ENCODE data around the gene CEP68. TPM values are rescaled to one million over a fixed set of nuclear protein-coding genes. Genes with fewer than 3 reads are reported as not detected.
"Not testable (repeated sequence)": the region's sequence is repeated elsewhere in the genome, so short reads cannot be mapped to it uniquely, and the experiment has no call there.

Gene CEP68
- total RNA-seq, 2 experiments from 2014 or later, result 6.6 to 8.0 TPM

DNA sequence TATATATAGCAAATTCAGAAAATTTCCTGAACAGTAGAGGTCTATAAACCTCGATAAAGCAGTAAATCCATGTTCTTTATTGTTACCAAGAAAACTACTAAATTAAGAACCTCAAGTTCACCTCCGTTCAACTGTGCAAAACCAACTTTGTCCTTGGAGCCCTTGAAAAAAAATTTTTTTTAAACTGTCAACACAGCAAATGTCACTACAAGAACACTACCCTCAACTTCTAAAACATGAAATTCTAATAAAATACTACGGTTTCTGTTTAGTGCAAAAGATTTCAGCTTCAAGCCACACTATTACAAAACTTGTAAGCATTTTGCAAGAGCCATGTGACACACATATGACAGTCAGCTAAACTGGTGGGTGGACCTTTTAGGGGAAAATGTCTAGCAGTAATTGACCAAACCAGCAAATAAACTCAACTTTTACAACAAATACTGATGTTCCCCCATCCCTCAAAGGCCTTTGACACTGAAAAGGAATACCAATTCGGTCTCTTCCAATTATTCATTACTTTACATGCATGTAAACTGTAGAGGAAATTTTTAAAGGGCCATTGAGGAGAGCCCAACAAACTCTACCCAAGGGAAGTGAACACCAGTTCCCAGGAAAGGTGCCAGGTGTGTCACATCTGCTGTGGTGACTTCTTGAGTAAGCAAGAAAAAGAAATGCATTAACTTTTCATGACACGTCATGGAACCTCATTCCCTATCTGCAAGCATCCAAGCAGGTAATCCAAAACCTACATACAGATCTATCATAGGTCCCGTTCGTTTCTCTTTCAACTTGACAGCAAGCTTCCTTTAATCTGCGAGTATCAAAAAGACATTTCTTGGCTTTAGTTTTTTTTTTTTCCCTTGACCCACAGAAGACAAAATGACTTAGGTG lies 72.3 kb downstream of the CEP68 start:
- H3K9me3 Mint-ChIP-seq, result no peaks in the 10 kb centered on the region
- peaks cover 41% of the 10 kb centered on the region for H3K4me1 Mint-ChIP-seq (ENCODE audit: low read depth)
- peak overlapping the region; percentile 96 for H3K4me3 Mint-ChIP-seq
- H3K27me3 Mint-ChIP-seq, result no peaks in the 10 kb centered on the region
- ChIA-PET CTCF (interaction anchor here (0.5 to 3.4 kb wide), 11 partner anchors 9 to 445 kb away, joined by 3 to 29 read pairs (median 4); no protein-coding TSS in a partner anchor), POLR2A (interaction anchor here (1.1 to 2.4 kb wide), 4 partner anchors 64 to 1110 kb away, joined by 3 to 24 read pairs (median 15); partner anchors contain the start of genes ACTR2 and CEP68)
- peaks cover 4% of the 10 kb centered on the region for H3K36me3 Mint-ChIP-seq
- peak overlapping the region; percentile 95 for H3K27ac Mint-ChIP-seq
- intact Hi-C loops (cut with micrococcal nuclease), result no loop called here
- DNase-seq, result peak; percentile 47

DNA sequence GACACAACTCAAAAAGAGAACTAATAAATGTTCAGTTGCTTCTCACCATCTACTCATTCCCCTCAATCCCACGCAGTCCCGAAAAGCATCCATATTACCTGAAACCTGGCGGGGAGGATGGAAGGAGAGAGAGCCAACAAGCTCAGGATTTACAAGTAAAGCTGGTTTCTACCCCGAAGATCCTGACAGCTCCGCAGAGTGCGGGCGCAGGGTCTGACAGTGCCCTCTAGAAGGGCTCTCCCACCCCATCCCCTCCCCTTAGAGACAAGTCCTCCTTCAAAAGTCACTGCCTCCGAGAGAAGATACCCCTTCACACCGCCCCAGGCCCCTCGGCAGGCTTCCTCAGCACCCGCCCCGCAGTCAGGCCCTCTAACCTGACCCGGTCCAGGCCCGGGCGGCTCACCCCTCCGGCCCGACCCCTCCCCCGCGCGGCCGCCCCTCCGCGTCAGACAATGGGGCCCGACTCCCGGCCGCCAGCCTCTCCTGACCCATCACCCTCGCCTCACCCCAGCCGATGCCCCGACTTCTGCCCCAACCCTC lies 73.1 kb downstream of the CEP68 start:
- peak overlapping the region; percentile 96 for H3K4me3 Mint-ChIP-seq
- peaks cover 40% of the 10 kb centered on the region for H3K4me1 Mint-ChIP-seq (ENCODE audit: low read depth)
- no peaks in the 10 kb centered on the region for H3K9me3 Mint-ChIP-seq
- ChIA-PET POLR2A (interaction anchor here (1.0 to 2.4 kb wide), 8 partner anchors 10 to 605 kb away, joined by 3 to 24 read pairs (median 6); partner anchors contain the start of genes ACTR2, AFTPH and CEP68), CTCF (interaction anchor here (0.5 to 3.4 kb wide), 21 partner anchors 10 to 1541 kb away, joined by 3 to 29 read pairs (median 4); partner anchors contain the start of genes ACTR2 and WDPCP)
- intact Hi-C loops (cut with micrococcal nuclease), result no loop called here
- no peaks in the 10 kb centered on the region for H3K27me3 Mint-ChIP-seq
- DNase-seq, result no peak
- peaks cover 4% of the 10 kb centered on the region for H3K36me3 Mint-ChIP-seq
- peak overlapping the region; percentile 95 for H3K27ac Mint-ChIP-seq

DNA sequence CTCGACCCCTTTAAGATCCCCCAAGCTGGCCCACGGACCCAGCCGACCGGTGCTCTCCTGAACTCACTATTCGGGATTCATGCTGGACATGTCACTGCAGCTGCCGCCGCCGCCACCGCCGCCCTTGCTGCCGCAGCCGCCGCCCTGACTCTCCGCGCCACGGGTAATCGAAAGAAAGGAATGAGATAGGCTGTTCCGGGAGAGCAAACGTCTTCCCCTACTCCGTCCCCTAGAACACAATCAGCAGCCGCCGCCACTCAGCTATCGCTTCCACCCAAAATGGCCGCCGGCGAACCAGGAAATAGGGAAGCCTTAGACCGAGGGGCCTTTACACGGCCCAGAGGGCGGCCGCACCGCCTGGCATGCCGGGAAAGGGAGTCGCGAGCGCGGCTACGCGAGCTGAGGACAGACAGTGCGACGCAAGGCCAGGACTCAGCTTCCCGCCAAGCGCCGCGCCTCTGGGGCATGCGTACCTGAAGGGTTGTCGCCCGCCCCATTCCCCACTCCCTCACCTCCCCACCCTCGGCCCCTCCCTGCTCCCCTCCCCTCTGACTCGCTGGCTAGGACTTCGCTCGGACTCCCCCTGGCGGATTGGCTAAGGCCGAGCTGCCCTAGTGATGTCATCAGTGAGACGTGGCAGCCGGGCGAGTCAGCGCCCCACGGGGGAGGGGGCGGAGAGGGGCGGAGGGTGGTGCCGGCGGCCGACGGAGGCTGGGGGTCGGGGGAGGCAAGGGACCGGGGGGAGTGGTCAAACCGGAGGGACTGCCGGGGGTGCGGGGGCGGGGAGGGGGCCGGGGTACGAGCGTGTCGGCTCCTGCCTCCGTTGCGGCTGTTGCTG lies 73.8 kb downstream of the CEP68 start, which contains the start of gene RAB1A:
TSS of gene RAB1A (minus strand) at position 281 of the 838 bp plus-strand sequence. CDS start at position 90, 191 bp downstream.
- Mint-ChIP-seq H3K9me3 (no peaks in the 10 kb centered on the region), H3K27ac (peak within 1 kb of the TSS; percentile 95), H3K4me3 (peak within 1 kb of the TSS; percentile 96), H3K27me3 (no peaks in the 10 kb centered on the region), H3K36me3 (peaks cover 3% of the 10 kb centered on the region), H3K4me1 (ENCODE audit: low read depth) (peaks cover 34% of the 10 kb centered on the region)
- CTCF ChIA-PET, result interaction anchor here (0.6 to 3.4 kb wide), 18 partner anchors 9 to 1542 kb away, joined by 3 to 29 read pairs (median 5); partner anchors contain the start of genes ACTR2 and WDPCP
- POLR2A ChIA-PET, result interaction anchor here (0.7 to 2.4 kb wide), 9 partner anchors 10 to 606 kb away, joined by 3 to 24 read pairs (median 5); partner anchors contain the start of genes ACTR2, AFTPH and CEP68
- peak; percentile 100 for DNase-seq
- intact Hi-C loops (cut with micrococcal nuclease), result loop anchor here (1.0 to 2.0 kb wide), 8 partner anchors 65 to 478 kb away; partner anchors contain the start of genes ACTR2, CEP68 and SPRED2

DNA sequence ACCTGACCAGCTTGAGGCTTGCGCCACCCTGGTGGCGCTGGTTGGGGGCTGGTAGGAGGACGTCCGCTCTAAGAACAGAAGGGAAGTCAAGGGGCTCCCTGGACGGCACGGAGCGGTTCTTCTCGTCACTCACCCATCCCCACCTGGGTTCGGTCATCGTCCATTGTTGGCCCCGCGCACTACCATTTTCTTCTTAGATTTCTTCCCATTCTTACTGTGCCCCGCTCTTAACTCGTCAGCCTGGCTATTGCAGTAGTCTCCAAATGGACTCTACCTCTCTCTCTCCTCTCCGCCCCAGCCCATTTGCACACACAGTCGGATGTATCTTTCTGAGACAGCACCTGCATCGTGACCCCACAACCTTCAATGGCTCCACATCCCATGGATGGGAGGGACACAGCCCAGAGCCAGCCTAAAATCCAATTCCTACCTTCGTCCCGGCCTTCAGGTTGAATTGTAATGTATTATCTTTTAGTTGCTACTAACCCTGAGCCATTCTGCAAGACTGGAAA lies 74.5 kb downstream of the CEP68 start:
- peak overlapping the region; percentile 95 for H3K27ac Mint-ChIP-seq
- DNase-seq, result no peak
- CTCF ChIA-PET, result interaction anchor here (0.8 to 3.4 kb wide), 7 partner anchors 38 to 1543 kb away, joined by 3 to 29 read pairs (median 7); partner anchors contain the start of genes ACTR2 and WDPCP
- POLR2A ChIA-PET, result interaction anchor here (0.6 to 2.4 kb wide), 9 partner anchors 11 to 606 kb away, joined by 3 to 24 read pairs (median 5); partner anchors contain the start of genes ACTR2, AFTPH and CEP68
- H3K27me3 Mint-ChIP-seq, result no peaks in the 10 kb centered on the region
- peaks cover 3% of the 10 kb centered on the region for H3K36me3 Mint-ChIP-seq
- H3K9me3 Mint-ChIP-seq, result no peaks in the 10 kb centered on the region
- H3K4me3 Mint-ChIP-seq, result peak overlapping the region; percentile 96
- intact Hi-C loops (cut with micrococcal nuclease), result loop anchor here (1.0 to 2.0 kb wide), 8 partner anchors 66 to 478 kb away; partner anchors contain the start of genes ACTR2, CEP68 and SPRED2
- H3K4me1 Mint-ChIP-seq (ENCODE audit: low read depth), result peaks cover 30% of the 10 kb centered on the region

DNA sequence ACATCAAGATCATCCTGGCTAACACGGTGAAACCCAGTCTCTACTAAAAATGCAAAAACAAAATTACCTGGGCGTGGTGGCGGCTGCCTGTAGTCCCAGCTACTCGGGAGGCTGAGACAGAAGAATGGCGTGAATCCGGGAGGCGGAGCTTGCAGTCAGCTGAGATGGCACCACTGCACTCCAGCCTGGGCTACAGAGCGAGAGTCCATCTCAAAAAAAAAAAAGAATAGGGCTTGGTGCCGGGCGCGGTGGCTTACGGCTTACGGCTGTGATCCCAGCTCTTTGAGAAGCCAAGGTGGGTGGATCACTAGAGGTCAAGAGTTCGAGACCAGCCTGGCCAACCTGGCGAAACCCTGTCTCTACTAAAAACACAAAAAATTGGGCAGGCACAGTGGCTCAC lies 76.7 kb downstream of the CEP68 start:
- H3K9me3 Mint-ChIP-seq; H3K36me3 Mint-ChIP-seq; intact Hi-C loops (cut with micrococcal nuclease); H3K4me3 Mint-ChIP-seq; POLR2A ChIA-PET; H3K27ac Mint-ChIP-seq; DNase-seq; H3K27me3 Mint-ChIP-seq: not testable (repeated sequence)
- CTCF ChIA-PET, result interaction anchor here (0.6 to 1.6 kb wide), 2 partner anchors 185 to 215 kb away, joined by 3 to 7 read pairs; no protein-coding TSS in a partner anchor
- H3K4me1 Mint-ChIP-seq (ENCODE audit: low read depth), result peaks cover 12% of the 10 kb centered on the region

DNA sequence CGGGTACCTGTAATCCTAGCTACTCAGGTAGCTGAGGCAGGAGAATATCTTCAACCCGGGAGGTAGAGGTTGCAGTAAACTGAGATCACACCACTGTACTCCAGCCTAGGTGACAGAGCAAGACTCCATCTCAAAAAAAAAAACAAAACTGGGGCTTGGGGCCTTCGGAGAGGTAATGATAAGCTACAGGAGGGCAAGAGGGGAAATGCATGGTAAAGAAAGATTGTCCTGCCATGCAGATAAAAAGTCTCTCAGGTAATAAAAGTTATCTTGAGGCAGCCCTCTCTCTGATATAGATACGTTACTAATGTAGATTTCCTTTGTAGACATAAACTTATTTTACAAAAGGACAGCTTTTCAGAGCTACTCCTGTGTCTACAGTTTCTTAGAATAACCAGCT lies 77.4 kb downstream of the CEP68 start:
- Mint-ChIP-seq H3K27ac (no peak overlapping the region), H3K9me3 (no peaks in the 10 kb centered on the region), H3K27me3 (no peaks in the 10 kb centered on the region), H3K4me1 (ENCODE audit: low read depth) (peaks cover 5% of the 10 kb centered on the region), H3K36me3 (peaks cover 2% of the 10 kb centered on the region), H3K4me3 (no peak overlapping the region)
- POLR2A ChIA-PET, result interaction anchor here (0.6 to 1.1 kb wide), 2 partner anchors 38 to 327 kb away, joined by 3 to 4 read pairs; no protein-coding TSS in a partner anchor
- intact Hi-C loops (cut with micrococcal nuclease), result no loop called here
- CTCF ChIA-PET, result interaction anchor here (0.9 to 1.6 kb wide), 3 partner anchors 53 to 216 kb away, joined by 3 to 9 read pairs (median 7); no protein-coding TSS in a partner anchor
- no peak for DNase-seq

DNA sequence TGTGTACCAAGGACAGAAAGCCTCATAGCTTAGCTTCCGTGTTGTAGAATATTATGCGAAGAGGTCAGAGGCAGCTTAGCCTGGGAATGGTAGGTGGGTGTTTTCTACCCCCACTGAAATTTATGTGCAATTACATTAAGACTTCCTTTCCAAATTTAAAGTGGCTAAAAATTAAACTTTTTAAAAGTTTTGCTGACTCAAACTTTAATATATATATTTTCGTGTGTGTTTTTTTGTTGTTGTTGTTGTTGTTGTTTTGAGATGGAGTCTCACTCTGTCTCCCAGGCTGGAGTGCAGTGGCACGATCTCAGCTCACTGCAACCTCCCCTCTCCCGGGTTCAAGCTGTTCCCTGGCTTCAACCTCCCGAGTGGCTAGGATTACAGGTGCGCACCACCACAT lies 77.9 kb downstream of the CEP68 start:
- Mint-ChIP-seq H3K27me3 (no peaks in the 10 kb centered on the region), H3K4me1 (ENCODE audit: low read depth) (peaks cover 4% of the 10 kb centered on the region), H3K27ac (no peak overlapping the region), H3K4me3 (no peak overlapping the region), H3K9me3 (no peaks in the 10 kb centered on the region), H3K36me3 (peaks cover 2% of the 10 kb centered on the region)
- intact Hi-C loops (cut with micrococcal nuclease), result no loop called here
- DNase-seq, result no peak
- POLR2A ChIA-PET, result interaction anchor here (1.1 kb wide), 1 partner anchor 39 kb away, joined by 3 read pairs; no protein-coding TSS in a partner anchor
- CTCF ChIA-PET, result interaction anchor here (0.9 to 1.6 kb wide), 4 partner anchors 35 to 216 kb away, joined by 3 to 9 read pairs (median 6); no protein-coding TSS in a partner anchor

DNA sequence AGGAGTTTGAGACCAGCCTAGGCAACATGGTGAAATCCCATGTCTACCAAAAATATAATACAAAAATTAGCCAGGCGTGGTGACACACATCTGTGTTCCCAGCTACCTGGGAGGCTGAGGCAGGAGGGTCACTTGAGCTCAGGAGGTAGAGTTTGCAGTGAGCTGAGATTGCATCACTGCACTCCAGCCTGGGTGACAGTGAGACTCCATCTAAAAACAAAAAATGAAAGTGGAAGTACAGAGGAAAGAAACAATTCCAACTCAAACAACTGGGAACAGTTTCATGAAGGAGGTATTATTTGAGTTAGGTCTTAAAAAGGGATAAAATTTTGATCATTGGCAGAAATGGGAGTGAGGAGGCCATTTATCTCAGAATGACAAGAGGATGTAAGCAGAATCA lies 80.0 kb downstream of the CEP68 start:
- Mint-ChIP-seq H3K4me3 (no peak overlapping the region), H3K27me3 (no peaks in the 10 kb centered on the region), H3K4me1 (ENCODE audit: low read depth) (no peaks in the 10 kb centered on the region), H3K36me3 (no peaks in the 10 kb centered on the region), H3K9me3 (no peaks in the 10 kb centered on the region), H3K27ac (no peak overlapping the region)
- ChIA-PET POLR2A (no interaction called here), CTCF (no interaction called here)
- intact Hi-C loops (cut with micrococcal nuclease), result no loop called here
- no peak for DNase-seq

Other genes with a start within 250 kb of the CEP68 start
- 10 to 100 TPM; 15.9 TPM for gene SLC1A4, start 67.0 kb upstream of the CEP68 start, total RNA-seq
- gene RAB1A, start 73.7 kb downstream of the CEP68 start, total RNA-seq, result 10 to 100 TPM; 84.3 to 84.5 TPM
- 100 to 1,000 TPM; 401 to 406 TPM for gene ACTR2, start 171.4 kb downstream of the CEP68 start, total RNA-seq

All from activated CD4-positive, alpha-beta memory T cell treated with anti-CD3 and anti-CD28 coated beads for 36 hours (primary cell).